ENCODE results near the gene IL12RB1. TPM values are rescaled to one million over a fixed set of nuclear protein-coding genes. Genes with fewer than 3 reads are reported as not detected.

The IL12RB1 gene
- total and polyA plus RNA-seq, 7 donors, result 0.14 to 0.53 (median 0.17) TPM; not detected in 1

DNA sequence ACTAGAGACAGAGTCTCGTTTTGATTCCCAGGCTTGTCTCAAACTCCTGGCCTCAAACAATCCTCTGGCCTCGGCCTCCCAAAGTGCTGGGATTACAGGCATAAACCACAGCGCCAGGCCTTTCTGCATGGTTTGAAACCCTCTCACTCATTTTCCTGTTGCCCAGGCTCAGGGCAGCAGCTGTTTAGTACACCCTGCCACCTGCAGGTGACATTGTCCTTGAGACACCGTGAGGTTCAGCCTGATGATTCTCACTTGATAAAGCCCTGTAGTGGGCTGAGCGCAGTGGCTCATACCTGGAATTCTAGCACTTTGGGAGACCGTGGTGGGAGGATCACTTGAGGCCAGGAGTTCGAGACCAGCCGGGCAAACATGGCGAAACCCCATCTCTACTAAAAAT is 12.5 kb downstream of the IL12RB1 start:
- intact Hi-C loops (cut with DNase I), result no loop called here
- TF ChIP-seq, protein P1, sequence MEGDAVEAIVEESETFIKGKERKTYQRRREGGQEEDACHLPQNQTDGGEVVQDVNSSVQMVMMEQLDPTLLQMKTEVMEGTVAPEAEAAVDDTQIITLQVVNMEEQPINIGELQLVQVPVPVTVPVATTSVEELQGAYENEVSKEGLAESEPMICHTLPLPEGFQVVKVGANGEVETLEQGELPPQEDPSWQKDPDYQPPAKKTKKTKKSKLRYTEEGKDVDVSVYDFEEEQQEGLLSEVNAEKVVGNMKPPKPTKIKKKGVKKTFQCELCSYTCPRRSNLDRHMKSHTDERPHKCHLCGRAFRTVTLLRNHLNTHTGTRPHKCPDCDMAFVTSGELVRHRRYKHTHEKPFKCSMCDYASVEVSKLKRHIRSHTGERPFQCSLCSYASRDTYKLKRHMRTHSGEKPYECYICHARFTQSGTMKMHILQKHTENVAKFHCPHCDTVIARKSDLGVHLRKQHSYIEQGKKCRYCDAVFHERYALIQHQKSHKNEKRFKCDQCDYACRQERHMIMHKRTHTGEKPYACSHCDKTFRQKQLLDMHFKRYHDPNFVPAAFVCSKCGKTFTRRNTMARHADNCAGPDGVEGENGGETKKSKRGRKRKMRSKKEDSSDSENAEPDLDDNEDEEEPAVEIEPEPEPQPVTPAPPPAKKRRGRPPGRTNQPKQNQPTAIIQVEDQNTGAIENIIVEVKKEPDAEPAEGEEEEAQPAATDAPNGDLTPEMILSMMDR (IDR thresholded peaks at IDR 0.05), result no peak
- DNase-seq, result no peak

DNA sequence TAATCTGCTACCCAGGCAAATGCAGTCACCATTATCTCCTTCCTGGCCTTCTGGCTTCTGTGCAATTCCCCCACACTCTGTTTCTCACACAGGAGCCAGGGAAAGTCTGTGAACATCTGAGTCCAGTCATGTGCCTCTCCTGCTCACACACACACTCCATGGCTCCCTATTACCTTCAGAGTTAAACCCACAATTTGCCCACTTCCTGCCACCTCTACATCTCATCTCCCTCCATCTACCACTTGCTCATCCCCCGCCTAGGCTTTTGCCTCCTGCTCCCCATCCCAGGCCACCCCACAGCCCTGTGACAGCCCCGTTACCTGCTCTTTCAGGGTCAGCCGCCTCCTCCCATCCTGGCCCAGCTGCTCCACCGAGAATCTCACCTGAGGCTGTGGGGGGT is 13.5 kb downstream of the IL12RB1 start:
- H3K9me3 ChIP-seq, result no peaks in the 10 kb centered on the region
- intact Hi-C loops (cut with DNase I), result no loop called here
- 71 to 73% (median 73%) methylated on average over 4 of the region's 4 CpGs for WGBS, 3 donors
- H3K4me1 ChIP-seq, result no peaks in the 10 kb centered on the region
- peaks cover 0 to 4% (median 3%) of the 10 kb centered on the region in 3 donors for H3K27me3 ChIP-seq (ENCODE audit: insufficient read depth in 3 of 3, low read length in 2 of 3)
- H3K36me3 ChIP-seq (ENCODE audit: insufficient read depth in 1 of 2, low read depth in 1 of 2), result no peaks in the 10 kb centered on the region
- TF ChIP-seq, protein P1 (IDR thresholded peaks at IDR 0.05), result no peak
- H3K27ac ChIP-seq, result no peak overlapping the region
- ATAC-seq, result no peak
- H3K4me3 ChIP-seq, result no peak overlapping the region
- DNase-seq, result no peak

More for the DNA sequence above, 12.5 kb downstream of the IL12RB1 start:
- 74 to 79% (median 74%) methylated on average over 9 of the region's 9 CpGs for WGBS, 3 donors
- ATAC-seq, result no peak
- Histone ChIP-seq H3K27ac (no peak overlapping the region), H3K27me3 (ENCODE audit: insufficient read depth in 3 of 3, low read length in 2 of 3) (peaks cover 0 to 4% (median 3%) of the 10 kb centered on the region in 3 donors), H3K4me1 (no peaks in the 10 kb centered on the region), H3K4me3 (no peak overlapping the region), H3K36me3 (ENCODE audit: insufficient read depth in 1 of 2, low read depth in 1 of 2) (no peaks in the 10 kb centered on the region), H3K9me3 (no peaks in the 10 kb centered on the region)

DNA sequence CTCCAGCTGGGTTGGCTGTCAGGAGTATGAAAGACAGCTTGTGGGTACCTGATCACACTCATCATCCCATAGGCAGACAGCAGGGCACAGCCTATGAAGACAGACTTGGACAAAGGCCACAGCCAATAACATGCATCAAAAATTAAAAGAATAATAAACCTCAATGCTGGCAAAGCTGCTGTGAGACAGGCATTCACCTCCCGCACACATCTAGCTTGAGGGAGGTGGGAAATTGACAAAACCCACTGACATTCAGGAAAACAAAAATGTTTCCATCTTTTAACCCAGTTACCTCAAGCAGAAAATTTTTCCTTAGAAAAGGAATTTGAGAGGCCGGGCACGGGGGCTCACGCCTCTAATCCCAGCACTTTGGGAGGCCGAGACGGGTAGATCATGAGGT is 14.4 kb downstream of the IL12RB1 start:
- TF ChIP-seq, protein P1 (IDR thresholded peaks at IDR 0.05), result no peak
- no peak overlapping the region for H3K27ac ChIP-seq
- no peaks in the 10 kb centered on the region for H3K9me3 ChIP-seq
- H3K4me1 ChIP-seq, result no peaks in the 10 kb centered on the region
- DNase-seq, result no peak
- no peak for ATAC-seq
- H3K36me3 ChIP-seq (ENCODE audit: insufficient read depth in 1 of 2, low read depth in 1 of 2), result no peaks in the 10 kb centered on the region
- 75 to 83% (median 78%) methylated on average over 6 of the region's 6 CpGs for WGBS, 3 donors
- H3K27me3 ChIP-seq (ENCODE audit: insufficient read depth in 3 of 3, low read length in 2 of 3), result peaks cover 0 to 3% (median 2%) of the 10 kb centered on the region in 3 donors
- intact Hi-C loops (cut with DNase I), result no loop called here
- no peak overlapping the region for H3K4me3 ChIP-seq

DNA sequence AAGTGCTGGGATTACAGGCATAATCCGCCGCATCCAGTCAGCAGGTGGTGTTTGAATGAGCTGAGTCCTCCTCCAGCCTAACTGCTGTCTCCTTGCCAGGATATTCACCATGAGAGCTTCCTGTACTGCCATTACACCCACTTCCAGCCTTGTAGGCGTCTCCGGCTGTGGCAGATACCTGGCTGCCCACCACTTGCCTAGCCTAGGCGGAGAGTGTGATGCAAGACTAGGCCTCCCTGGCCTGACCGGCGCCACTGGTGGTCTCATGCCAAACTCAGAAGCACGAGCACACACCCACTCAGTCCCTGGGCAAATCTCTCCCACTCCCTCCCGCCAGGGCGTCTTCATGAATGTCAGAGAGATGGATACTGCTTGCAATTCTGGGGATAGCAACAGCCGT is 16.6 kb downstream of the IL12RB1 start:
- 39 to 51% (median 41%) methylated on average over 11 of the region's 11 CpGs for WGBS, 3 donors
- Histone ChIP-seq H3K27me3 (ENCODE audit: insufficient read depth in 3 of 3, low read length in 2 of 3) (peaks cover 0 to 3% (median 2%) of the 10 kb centered on the region in 3 donors), H3K36me3 (ENCODE audit: insufficient read depth in 1 of 2, low read depth in 1 of 2) (no peaks in the 10 kb centered on the region), H3K9me3 (no peaks in the 10 kb centered on the region), H3K4me3 (no peak overlapping the region), H3K27ac (no peak overlapping the region), H3K4me1 (no peaks in the 10 kb centered on the region)
- ATAC-seq (no peak), DNase-seq (no peak)
- TF ChIP-seq, protein P1 (IDR thresholded peaks at IDR 0.05), result no peak
- intact Hi-C loops (cut with DNase I), result no loop called here

DNA sequence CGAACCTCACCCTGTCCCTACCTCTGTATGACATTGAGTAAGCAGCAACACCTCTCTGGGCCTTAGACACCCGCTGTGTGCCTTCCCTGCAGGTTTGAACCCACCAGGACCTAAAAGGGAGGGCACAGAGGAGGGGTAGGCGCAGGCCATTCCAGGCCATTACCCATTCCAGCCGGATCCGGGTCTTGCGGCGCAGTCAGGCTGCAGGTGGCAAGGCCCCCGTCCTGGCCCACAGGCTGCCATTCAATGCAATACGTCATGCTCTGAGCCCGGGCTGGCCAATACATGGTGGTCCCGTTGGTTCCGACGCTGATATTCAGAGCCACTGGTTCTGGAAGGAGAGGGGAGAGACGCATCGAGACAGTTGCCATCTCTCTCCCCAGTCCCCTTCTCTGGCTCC is 17.4 kb downstream of the IL12RB1 start:
- Histone ChIP-seq H3K9me3 (no peaks in the 10 kb centered on the region), H3K27me3 (ENCODE audit: insufficient read depth in 3 of 3, low read length in 2 of 3) (peaks cover 0 to 3% (median 2%) of the 10 kb centered on the region in 3 donors), H3K4me3 (no peak overlapping the region), H3K36me3 (ENCODE audit: insufficient read depth in 1 of 2, low read depth in 1 of 2) (no peaks in the 10 kb centered on the region), H3K4me1 (no peaks in the 10 kb centered on the region), H3K27ac (no peak overlapping the region)
- TF ChIP-seq, protein P1 (IDR thresholded peaks at IDR 0.05), result no peak
- DNase-seq, result no peak
- ATAC-seq, result no peak
- WGBS, 3 donors, result 72 to 86% (median 75%) methylated on average over 15 of the region's 15 CpGs
- intact Hi-C loops (cut with DNase I), result loop anchor here in 1 of 2 donors (10.0 kb wide), 1 partner anchor 205 kb away; no protein-coding TSS in a partner anchor
